NT2/D1 (cell line): ENCODE data around the gene SERPINB6.

Experiments
- SUZ12 ChIP-seq: IDR thresholded peaks from 2 replicates; pipeline ENCODE4 v1.6.1; 2011; ENCODE audit not compliant: insufficient read length, insufficient read depth; ENCODE audit errors: extremely low read depth
- ZNF274 ChIP-seq: IDR thresholded peaks from 2 replicates; pipeline ENCODE4 v1.6.1; 2011; ENCODE audit warnings: mild to moderate bottlenecking, low read depth, low read length

- TF ChIP-seq SUZ12 (no peak), ZNF274 (no peak)
These were observed 35.6 kb downstream of the SERPINB6 start for GRCh38 chr6:2935566-2936291.
